ENCODE data around the gene TYMS.

TYMS gene

GRCh38 chr18:671405-671804 is 14.0 kb downstream of the TYMS start:
- Histone ChIP-seq H3K79me2 (ENCODE audit: low read length) (peaks cover 17% of the 10 kb centered on the region), H3K4me2 (ENCODE audit: low read length) (no peak overlapping the region), H2AFZ (ENCODE audit: low read depth, low read length) (no peak overlapping the region), H3K9me3 (ENCODE audit: insufficient read depth, low read length) (no peaks in the 10 kb centered on the region), H3K4me1 (ENCODE audit: low read length) (no peaks in the 10 kb centered on the region), H3K27me3 (ENCODE audit: low read depth, low read length) (no peaks in the 10 kb centered on the region), H4K20me1 (ENCODE audit: insufficient read depth, low read length) (peaks cover 17% of the 10 kb centered on the region), H3K4me3 (ENCODE audit: low read length) (no peak overlapping the region), H3K27ac (ENCODE audit: low read length) (no peak overlapping the region), H3K9ac (ENCODE audit: low read length) (no peak overlapping the region), H3K36me3 (replicated peaks; ENCODE audit: low read depth, low read length) (peaks cover 72% of the 10 kb centered on the region)
- TF ChIP-seq EZH2phosphoT487 (IDR thresholded peaks at IDR 0.05; ENCODE audit: low read depth): no peak
- no peak for TF ChIP-seq CTCF (IDR thresholded peaks at IDR 0.05; ENCODE audit: low read depth, low read length)

GRCh38 chr18:673317-673716 is 15.9 kb downstream of the TYMS start:
- peaks cover 6% of the 10 kb centered on the region; the same call in 1 of the 2 replicates for H4K20me1 ChIP-seq (ENCODE audit: insufficient read depth, low read length)
- TF ChIP-seq EZH2phosphoT487 (IDR thresholded peaks at IDR 0.05; ENCODE audit: low read depth) (no peak), CTCF (IDR thresholded peaks at IDR 0.05; ENCODE audit: low read depth, low read length) (no peak)
- H3K9me3 ChIP-seq (ENCODE audit: insufficient read depth, low read length): no peaks in the 10 kb centered on the region
- H3K27me3 ChIP-seq (ENCODE audit: low read depth, low read length): no peaks in the 10 kb centered on the region
- H3K9ac ChIP-seq (ENCODE audit: low read length): no peak overlapping the region
- peaks cover 6% of the 10 kb centered on the region; the same call in 1 of the 2 replicates for H3K79me2 ChIP-seq (ENCODE audit: low read length)
- no peak overlapping the region for H3K27ac ChIP-seq (ENCODE audit: low read length)
- peaks cover 75% of the 10 kb centered on the region for H3K36me3 ChIP-seq (replicated peaks; ENCODE audit: low read depth, low read length)
- no peaks in the 10 kb centered on the region for H3K4me1 ChIP-seq (ENCODE audit: low read length)
- H3K4me2 ChIP-seq (ENCODE audit: low read length): no peak overlapping the region
- H3K4me3 ChIP-seq (ENCODE audit: low read length): no peak overlapping the region
- H2AFZ ChIP-seq (ENCODE audit: low read depth, low read length): no peak overlapping the region

GRCh38 chr18:673769-674168 is 16.3 kb downstream of the TYMS start:
- Histone ChIP-seq H2AFZ (ENCODE audit: low read depth, low read length) (no peak overlapping the region), H3K4me3 (ENCODE audit: low read length) (no peak overlapping the region), H3K27me3 (ENCODE audit: low read depth, low read length) (no peaks in the 10 kb centered on the region), H3K36me3 (replicated peaks; ENCODE audit: low read depth, low read length) (peaks cover 75% of the 10 kb centered on the region), H4K20me1 (ENCODE audit: insufficient read depth, low read length) (peaks cover 2% of the 10 kb centered on the region; the same call in 1 of the 2 replicates), H3K9me3 (ENCODE audit: insufficient read depth, low read length) (no peaks in the 10 kb centered on the region), H3K4me2 (ENCODE audit: low read length) (no peak overlapping the region), H3K4me1 (ENCODE audit: low read length) (no peaks in the 10 kb centered on the region), H3K9ac (ENCODE audit: low read length) (no peak overlapping the region), H3K79me2 (ENCODE audit: low read length) (peaks cover 2% of the 10 kb centered on the region; the same call in 1 of the 2 replicates), H3K27ac (ENCODE audit: low read length) (no peak overlapping the region)
- TF ChIP-seq EZH2phosphoT487 (IDR thresholded peaks at IDR 0.05; ENCODE audit: low read depth) (no peak), CTCF (IDR thresholded peaks at IDR 0.05; ENCODE audit: low read depth, low read length) (no peak)

GRCh38 chr18:675307-675706 is 17.9 kb downstream of the TYMS start:
- no peaks in the 10 kb centered on the region for H3K4me1 ChIP-seq (ENCODE audit: low read length)
- H3K36me3 ChIP-seq (replicated peaks; ENCODE audit: low read depth, low read length): peaks cover 64% of the 10 kb centered on the region
- no peaks in the 10 kb centered on the region for H3K79me2 ChIP-seq (ENCODE audit: low read length)
- H3K27ac ChIP-seq (ENCODE audit: low read length): no peak overlapping the region
- no peak for TF ChIP-seq EZH2phosphoT487 (IDR thresholded peaks at IDR 0.05; ENCODE audit: low read depth)
- no peak for TF ChIP-seq CTCF (IDR thresholded peaks at IDR 0.05; ENCODE audit: low read depth, low read length)
- H3K4me2 ChIP-seq (ENCODE audit: low read length): no peak overlapping the region
- H3K9me3 ChIP-seq (ENCODE audit: insufficient read depth, low read length): no peaks in the 10 kb centered on the region
- H3K27me3 ChIP-seq (ENCODE audit: low read depth, low read length): no peaks in the 10 kb centered on the region
- no peaks in the 10 kb centered on the region for H4K20me1 ChIP-seq (ENCODE audit: insufficient read depth, low read length)
- no peak overlapping the region for H2AFZ ChIP-seq (ENCODE audit: low read depth, low read length)
- H3K9ac ChIP-seq (ENCODE audit: low read length): no peak overlapping the region
- no peak overlapping the region for H3K4me3 ChIP-seq (ENCODE audit: low read length)

All from OCI-LY3 (cell line).